H9 (cell line): ENCODE data around the gene TMEM192. TPM values are rescaled to one million over a fixed set of nuclear protein-coding genes. Genes with fewer than 3 reads are reported as not detected.

Source experiments
- DNase-seq: peaks from one replicate; pipeline ENCODE4 v3.0.0-alpha.2; 2017
- H2AFZ ChIP-seq: one replicate; pipeline ENCODE4 v1.6.1; 2013; ENCODE audit warnings: mild to moderate bottlenecking, low read length, control low read depth, moderate library complexity
- H2AK5ac ChIP-seq: 2 replicates; pipeline ENCODE4 v1.6.1; 2013; ENCODE audit warnings: low read length, control low read depth, mixed read lengths; ENCODE audit not compliant: insufficient read length
- H2BK120ac ChIP-seq: one replicate; pipeline ENCODE4 v1.6.1; 2013; ENCODE audit warnings: low read depth, mild to moderate bottlenecking, low read length, control low read depth, inconsistent platforms; ENCODE audit not compliant: poor library complexity, severe bottlenecking
- H2BK12ac ChIP-seq: 2 replicates; pipeline ENCODE4 v1.6.1; 2013; ENCODE audit warnings: low read length, control low read depth, mixed read lengths, low read depth; ENCODE audit not compliant: insufficient read length
- H2BK15ac ChIP-seq: 2 replicates; pipeline ENCODE4 v1.6.1; 2013; ENCODE audit warnings: low read depth, low read length, control low read depth
- H2BK20ac ChIP-seq: one replicate; pipeline ENCODE4 v1.6.1; 2013; ENCODE audit warnings: low read depth, mild to moderate bottlenecking, low read length, control low read depth, inconsistent platforms; ENCODE audit not compliant: poor library complexity, severe bottlenecking
- H2BK5ac ChIP-seq: 2 replicates; pipeline ENCODE4 v1.6.1; 2013; ENCODE audit warnings: low read length, control low read depth, mixed read lengths; ENCODE audit not compliant: insufficient read length
- H3K14ac ChIP-seq: 2 replicates; pipeline ENCODE4 v1.6.1; 2013; ENCODE audit warnings: low read length, control low read depth; ENCODE audit not compliant: insufficient read depth
- H3K18ac ChIP-seq: 2 replicates; pipeline ENCODE4 v1.6.1; 2013; ENCODE audit warnings: low read depth, mild to moderate bottlenecking, mixed read lengths, low read length, control low read depth; ENCODE audit not compliant: insufficient read length
- H3K23ac ChIP-seq: 2 replicates; pipeline ENCODE4 v1.6.1; 2013; ENCODE audit warnings: low read length, control low read depth, mixed read lengths, low read depth; ENCODE audit not compliant: insufficient read length
- H3K23me2 ChIP-seq: 2 replicates; pipeline ENCODE4 v1.6.1; 2013; ENCODE audit warnings: low read depth, mild to moderate bottlenecking, mixed read lengths, low read length, control low read depth; ENCODE audit not compliant: insufficient read length, poor library complexity, severe bottlenecking
- H3K27ac ChIP-seq: 2 replicates; pipeline ENCODE4 v1.5.1; 2013; ENCODE audit warnings: low read length, control low read depth, mixed read lengths, low read depth; ENCODE audit not compliant: insufficient read length
- H3K27me3 ChIP-seq: 2 replicates; pipeline ENCODE4 v1.6.1; 2013; ENCODE audit warnings: low read length, control low read depth, inconsistent platforms; ENCODE audit not compliant: insufficient read depth
- H3K4ac ChIP-seq: 2 replicates; pipeline ENCODE4 v1.6.1; 2013; ENCODE audit warnings: low read depth, mild to moderate bottlenecking, control low read depth, inconsistent platforms, low read length, moderate library complexity
- H3K4me1 ChIP-seq: 2 replicates; pipeline ENCODE4 v1.6.1; 2013; ENCODE audit warnings: low read length, control low read depth, inconsistent platforms; ENCODE audit not compliant: insufficient read depth
- H3K4me2 ChIP-seq: 2 replicates; pipeline ENCODE4 v1.6.1; 2013; ENCODE audit warnings: low read length, control low read depth, mixed read lengths; ENCODE audit not compliant: insufficient read length, insufficient read depth
- H3K56ac ChIP-seq: 2 replicates; pipeline ENCODE4 v1.6.1; 2013; ENCODE audit warnings: low read depth, mild to moderate bottlenecking, mixed read lengths, low read length, control low read depth; ENCODE audit not compliant: insufficient read length
- H3K79me1 ChIP-seq: 2 replicates; pipeline ENCODE4 v1.6.1; 2013; ENCODE audit warnings: low read depth, mild to moderate bottlenecking, moderate library complexity, low read length, control low read depth, inconsistent platforms; ENCODE audit not compliant: insufficient read depth, poor library complexity, severe bottlenecking
- H3K79me2 ChIP-seq: 2 replicates; pipeline ENCODE4 v1.6.1; 2013; ENCODE audit warnings: low read length, control low read depth, inconsistent platforms; ENCODE audit not compliant: insufficient read depth
- H3K9ac ChIP-seq: 2 replicates; pipeline ENCODE4 v1.6.1; 2013; ENCODE audit warnings: low read length, control low read depth, mixed read lengths; ENCODE audit not compliant: insufficient read length; ENCODE audit errors: extremely low read depth
- H3K9me3 ChIP-seq: one replicate; pipeline ENCODE4 v1.6.1; 2013; ENCODE audit warnings: low read depth, low read length, inconsistent platforms; ENCODE audit not compliant: control insufficient read depth
- H3T11ph ChIP-seq: one replicate; pipeline ENCODE4 v1.6.1; 2013; ENCODE audit warnings: mild to moderate bottlenecking, low read length, control low read depth, inconsistent platforms
- H4K20me1 ChIP-seq: one replicate; pipeline ENCODE4 v1.6.1; 2013; ENCODE audit not compliant: control insufficient read depth, insufficient read length, insufficient read depth
- H4K5ac ChIP-seq: 2 replicates; pipeline ENCODE4 v1.6.1; 2013; ENCODE audit warnings: low read depth, mild to moderate bottlenecking, mixed read lengths, low read length, control low read depth; ENCODE audit not compliant: insufficient read length
- H4K8ac ChIP-seq: replicated peaks from 2 replicates; pipeline ENCODE4 v1.6.1; 2013; ENCODE audit warnings: low read length, control low read depth, mixed read lengths, low read depth; ENCODE audit not compliant: insufficient read length
- H4K91ac ChIP-seq: 2 replicates; pipeline ENCODE4 v1.6.1; 2013; ENCODE audit warnings: low read depth, mild to moderate bottlenecking, moderate library complexity, mixed read lengths, low read length, control low read depth; ENCODE audit not compliant: insufficient read length
- H3K27ac Mint-ChIP-seq, 3 experiments: 2 replicates in 2 of 3; 3 replicates in 1 of 3; pipeline ENCODE4 v1.8.0; 2020 to 2021; ENCODE audit warnings: mixed read lengths in 3 of 3, mild to moderate bottlenecking in 1 of 3, moderate library complexity in 1 of 3
- H3K27me3 Mint-ChIP-seq: 2 replicates; pipeline ENCODE4 v1.8.0; 2021; ENCODE audit warnings: low read depth, mild to moderate bottlenecking, moderate library complexity, mixed read lengths
- H3K36me3 Mint-ChIP-seq, 3 experiments: 2 replicates in 2 of 3; 3 replicates in 1 of 3; pipeline ENCODE4 v1.8.0; 2020 to 2021; ENCODE audit warnings: low read depth in 3 of 3, mixed read lengths in 3 of 3; ENCODE audit not compliant: insufficient read depth in 1 of 3
- H3K4me1 Mint-ChIP-seq, 2 experiments: 2 replicates each; pipeline ENCODE4 v1.8.0; 2020; ENCODE audit warnings: mixed read lengths in 2 of 2
- H3K4me3 Mint-ChIP-seq, 2 experiments: 2 replicates in 1 of 2; 3 replicates in 1 of 2; pipeline ENCODE4 v1.8.0; 2020 to 2021; ENCODE audit warnings: mild to moderate bottlenecking in 2 of 2, mixed read lengths in 2 of 2, moderate library complexity in 1 of 2
- H3K9me3 Mint-ChIP-seq, 2 experiments: 2 replicates in 1 of 2; 3 replicates in 1 of 2; pipeline ENCODE4 v1.8.0; 2020; ENCODE audit warnings: mild to moderate bottlenecking in 2 of 2, mixed read lengths in 2 of 2, moderate library complexity in 1 of 2
- CTCF ChIP-seq: fragments of 200-600 bp; sonication (generic); conservative IDR thresholded peaks from 3 replicates; pipeline ENCODE4 v1.8.0; 2021; ENCODE audit warnings: antibody characterized with exemption, mild to moderate bottlenecking
- WGBS: extraction: QIAGEN DNeasy Blood & Tissue Kit; methylation state at CpG from one replicate; pipeline ENCODE4 v1.1.7; 2013; ENCODE audit warnings: missing lambda C conversion rate, low lambda C conversion rate, mixed read lengths; ENCODE audit not compliant: insufficient read length; ENCODE audit errors: extremely low coverage; 5-methylcytosine and 5-hydroxymethylcytosine counted together
- total RNA-seq: library from RNA; stranded (reverse); gene quantifications from 2 replicates; pipeline ENCODE4 v1.2.1, GENCODE V29; 2021

TMEM192 gene
- total RNA-seq, 1 experiment from 2014 or later: 8.3 TPM

- Histone ChIP-seq H4K8ac (no peak overlapping the region), H3K56ac (no peak overlapping the region), H3K9me3 (no peaks in the 10 kb centered on the region), H3K27me3 (no peaks in the 10 kb centered on the region), H4K91ac (no peak overlapping the region), H3K9ac (no peak overlapping the region), H2BK5ac (no peak overlapping the region), H4K5ac (no peak overlapping the region), H3K4ac (no peak overlapping the region), H2AK5ac (no peak overlapping the region), H3T11ph (no peak overlapping the region), H3K79me1 (no peaks in the 10 kb centered on the region), H3K4me1 (no peaks in the 10 kb centered on the region), H3K27ac (no peak overlapping the region), H3K14ac (no peak overlapping the region), H2BK12ac (no peak overlapping the region), H3K79me2 (no peaks in the 10 kb centered on the region), H3K23me2 (no peaks in the 10 kb centered on the region), H2BK15ac (no peak overlapping the region), H2BK120ac (no peak overlapping the region), H2AFZ (no peak overlapping the region), H4K20me1 (no peaks in the 10 kb centered on the region), H3K23ac (no peak overlapping the region), H3K18ac (no peak overlapping the region), H2BK20ac (no peak overlapping the region), H3K4me2 (no peak overlapping the region)
- Mint-ChIP-seq H3K27ac (peak overlapping the region in 1 of 3 experiments; percentile 27; a peak in 1 of 7 replicates), H3K9me3 (peaks cover 0 to 3% of the 10 kb centered on the region in 2 experiments; a peak in 3 of 5 replicates), H3K4me3 (no peak overlapping the region), H3K36me3 (no peaks in the 10 kb centered on the region; a peak in 1 of 7 replicates), H3K4me1 (peaks cover 5 to 9% of the 10 kb centered on the region in 2 experiments), H3K27me3 (no peaks in the 10 kb centered on the region)
- no peak for DNase-seq
- WGBS: no CpG with 5 or more reads among the region's 4 CpGs
- TF ChIP-seq CTCF: no peak
Measured at GRCh38 chr4:165118256-165118909, 5.7 kb upstream of the TMEM192 start.
